ENCODE results near the gene FIBP. TPM values are rescaled to one million over a fixed set of nuclear protein-coding genes. Genes with fewer than 3 reads are reported as not detected.

FIBP gene
- total and polyA plus RNA-seq, 2 donors from 2014 or later = 58.0 to 105 TPM

DNA sequence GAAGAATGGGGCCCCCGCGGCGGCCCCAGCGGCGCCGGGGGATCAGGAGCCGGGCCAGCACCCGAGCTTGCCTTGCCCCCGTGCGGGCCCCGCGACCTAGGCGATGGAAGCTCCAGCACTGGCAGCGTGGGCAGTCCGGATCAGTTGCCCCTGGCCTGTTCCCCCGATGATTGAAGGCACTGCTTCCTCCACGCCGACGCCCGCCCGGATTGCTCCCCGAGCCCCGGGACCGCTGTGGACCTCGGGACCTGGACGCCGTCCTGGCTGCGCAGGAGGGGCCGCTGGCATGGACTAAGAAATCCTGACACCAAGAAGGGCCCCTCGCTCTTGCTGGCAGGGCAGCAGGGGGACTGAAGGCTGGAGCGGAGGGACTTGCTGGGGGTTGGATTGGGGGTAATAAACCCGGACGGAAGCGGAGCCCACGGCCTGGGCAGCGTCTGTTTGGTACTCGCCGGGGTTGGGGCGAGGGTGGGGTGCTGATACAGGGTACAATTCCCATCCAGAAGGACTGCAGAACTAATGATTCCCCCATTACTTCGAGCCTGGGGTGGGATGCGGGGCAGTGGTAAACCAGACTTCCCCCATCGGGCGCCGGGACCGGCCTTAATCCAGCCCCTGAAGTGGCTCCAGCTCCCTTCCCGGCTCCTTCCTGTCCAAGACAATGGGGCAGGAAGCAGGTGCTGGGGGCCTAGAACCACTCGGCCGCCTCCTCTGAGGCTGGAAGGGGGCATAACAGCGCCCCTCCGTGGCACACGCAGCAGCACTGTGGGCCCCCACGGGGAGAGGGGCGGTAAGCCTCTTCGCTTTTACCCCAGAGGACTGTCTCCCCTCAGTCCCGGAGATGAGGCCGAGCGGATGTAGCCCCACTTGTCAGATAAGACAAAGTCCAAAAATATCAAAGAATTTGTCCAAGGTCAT is 3.2 kb upstream of the FIBP start:
- peak in 4 of 5 donors; percentile 21 to 86 (median 66) for DNase-seq

DNA sequence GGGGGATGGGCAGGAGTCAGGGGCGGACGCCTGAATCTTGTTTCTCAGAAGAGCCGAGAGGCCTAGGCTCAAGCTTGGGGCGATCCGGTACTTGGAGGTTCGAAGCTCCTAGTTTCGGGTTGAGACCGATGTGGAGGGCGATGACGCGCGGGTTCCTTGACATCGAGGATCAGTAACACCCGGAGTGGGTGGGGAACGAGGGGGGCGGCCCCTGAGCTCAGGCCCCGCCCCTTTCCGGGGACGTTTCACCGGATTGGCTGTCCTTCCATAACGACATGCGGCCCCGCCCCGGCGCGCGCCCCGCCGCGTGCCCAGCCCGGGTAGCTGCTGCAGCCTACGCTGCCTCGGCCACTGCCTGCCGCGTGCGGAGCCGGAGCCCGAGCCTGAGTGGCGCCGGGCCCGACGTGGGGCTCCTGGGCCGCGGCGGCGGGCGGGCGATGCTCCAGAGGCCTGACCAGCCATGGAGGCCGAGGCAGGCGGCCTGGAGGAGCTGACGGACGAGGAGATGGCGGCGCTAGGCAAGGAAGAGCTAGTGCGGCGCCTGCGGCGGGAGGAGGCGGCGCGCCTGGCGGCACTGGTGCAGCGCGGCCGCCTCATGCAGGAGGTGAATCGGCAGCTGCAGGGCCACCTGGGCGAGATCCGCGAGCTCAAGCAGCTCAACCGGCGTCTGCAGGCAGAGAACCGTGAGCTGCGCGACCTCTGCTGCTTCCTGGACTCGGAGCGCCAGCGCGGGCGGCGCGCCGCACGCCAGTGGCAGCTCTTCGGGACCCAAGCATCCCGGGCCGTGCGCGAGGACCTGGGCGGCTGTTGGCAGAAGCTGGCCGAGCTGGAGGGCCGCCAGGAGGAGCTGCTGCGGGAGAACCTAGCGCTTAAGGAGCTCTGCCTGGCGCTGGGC is 2.3 kb upstream of the FIBP start, which contains the start of gene CCDC85B:
CCDC85B (plus strand) TSS at position 350 of the 895 bp plus-strand sequence; CDS start at position 461, 111 bp downstream.
- Histone ChIP-seq H3K27me3 (ENCODE audit: control insufficient read depth, insufficient read depth, low read length) (no peaks in the 10 kb centered on the region), H3K9ac (ENCODE audit: low read length in 3 of 3) (peak within 1 kb of the TSS; percentile 16 to 79 (median 77)), H3K27ac (ENCODE audit: low read depth in 2 of 2, low read length in 2 of 2) (peak within 1 kb of the TSS; percentile 90 to 96), H3K36me3 (ENCODE audit: control insufficient read depth in 2 of 3, insufficient read depth in 3 of 3, low read length in 3 of 3) (no peaks in the 10 kb centered on the region), H3K9me3 (ENCODE audit: control insufficient read depth in 2 of 3, insufficient read depth in 1 of 3, low read length in 3 of 3) (no peaks in the 10 kb centered on the region), H3K4me3 (ENCODE audit: low read length in 3 of 3) (peak within 1 kb of the TSS; percentile 56 to 78 (median 57)), H3K4me1 (ENCODE audit: control insufficient read depth in 2 of 3, insufficient read depth in 2 of 3, low read depth in 1 of 3, low read length in 3 of 3) (peaks cover 0 to 35% (median 8%) of the 10 kb centered on the region in 3 donors)
- no peak for FAIRE-seq
- peak; percentile 97 to 100 (median 98) for DNase-seq
- TF ChIP-seq, protein P1, sequence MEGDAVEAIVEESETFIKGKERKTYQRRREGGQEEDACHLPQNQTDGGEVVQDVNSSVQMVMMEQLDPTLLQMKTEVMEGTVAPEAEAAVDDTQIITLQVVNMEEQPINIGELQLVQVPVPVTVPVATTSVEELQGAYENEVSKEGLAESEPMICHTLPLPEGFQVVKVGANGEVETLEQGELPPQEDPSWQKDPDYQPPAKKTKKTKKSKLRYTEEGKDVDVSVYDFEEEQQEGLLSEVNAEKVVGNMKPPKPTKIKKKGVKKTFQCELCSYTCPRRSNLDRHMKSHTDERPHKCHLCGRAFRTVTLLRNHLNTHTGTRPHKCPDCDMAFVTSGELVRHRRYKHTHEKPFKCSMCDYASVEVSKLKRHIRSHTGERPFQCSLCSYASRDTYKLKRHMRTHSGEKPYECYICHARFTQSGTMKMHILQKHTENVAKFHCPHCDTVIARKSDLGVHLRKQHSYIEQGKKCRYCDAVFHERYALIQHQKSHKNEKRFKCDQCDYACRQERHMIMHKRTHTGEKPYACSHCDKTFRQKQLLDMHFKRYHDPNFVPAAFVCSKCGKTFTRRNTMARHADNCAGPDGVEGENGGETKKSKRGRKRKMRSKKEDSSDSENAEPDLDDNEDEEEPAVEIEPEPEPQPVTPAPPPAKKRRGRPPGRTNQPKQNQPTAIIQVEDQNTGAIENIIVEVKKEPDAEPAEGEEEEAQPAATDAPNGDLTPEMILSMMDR (IDR thresholded peaks at IDR 0.05; ENCODE audit: borderline replicate concordance, extremely low read depth, insufficient read depth) = no peak
- intact Hi-C loops (cut with DNase I) = no loop called here

More for the DNA sequence above, 3.2 kb upstream of the FIBP start:
- Histone ChIP-seq H3K4me3 (ENCODE audit: low read length in 3 of 3) (peak overlapping the region; percentile 53 to 71 (median 57)), H3K4me1 (ENCODE audit: control insufficient read depth in 2 of 3, insufficient read depth in 2 of 3, low read depth in 1 of 3, low read length in 3 of 3) (peaks cover 0 to 35% (median 8%) of the 10 kb centered on the region in 3 donors), H3K9me3 (ENCODE audit: control insufficient read depth in 2 of 3, insufficient read depth in 1 of 3, low read length in 3 of 3) (no peaks in the 10 kb centered on the region), H3K36me3 (ENCODE audit: control insufficient read depth in 2 of 3, insufficient read depth in 3 of 3, low read length in 3 of 3) (no peaks in the 10 kb centered on the region), H3K27ac (ENCODE audit: low read depth in 2 of 2, low read length in 2 of 2) (peak overlapping the region; percentile 76 to 82), H3K27me3 (ENCODE audit: control insufficient read depth, insufficient read depth, low read length) (no peaks in the 10 kb centered on the region), H3K9ac (ENCODE audit: low read length in 3 of 3) (peak overlapping the region in 2 of 3 donors; percentile 55 to 79)
- no peak for FAIRE-seq
- intact Hi-C loops (cut with DNase I) = no loop called here
- TF ChIP-seq, protein P1 (IDR thresholded peaks at IDR 0.05; ENCODE audit: borderline replicate concordance, extremely low read depth, insufficient read depth) = peak; percentile 16

DNA sequence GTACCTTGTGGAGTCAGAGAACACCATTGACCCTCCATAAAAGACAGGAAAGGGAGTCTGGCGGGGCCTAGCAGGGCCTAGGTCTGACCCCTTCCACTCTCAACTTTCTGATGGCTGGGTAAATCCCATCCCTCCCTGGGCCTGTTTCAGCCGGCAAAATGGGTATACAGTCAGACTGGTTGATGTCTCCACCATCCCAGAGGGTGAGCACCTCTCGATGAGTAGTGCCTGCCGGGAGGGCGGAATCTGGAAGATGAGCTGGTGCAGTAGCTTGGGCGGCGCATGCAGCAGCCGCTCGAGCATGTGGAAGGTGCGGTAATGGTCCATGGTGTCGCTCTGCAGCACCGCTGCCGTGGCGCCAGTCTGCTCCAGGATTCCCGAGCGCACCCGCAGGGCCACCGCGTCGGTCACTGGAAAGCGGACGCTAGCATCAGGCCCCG is 528 bp downstream of the FIBP start:
- Histone ChIP-seq H3K4me3 (ENCODE audit: low read length in 3 of 3) (peak overlapping the region; percentile 55 to 95 (median 78)), H3K36me3 (ENCODE audit: control insufficient read depth in 2 of 3, insufficient read depth in 3 of 3, low read length in 3 of 3) (peaks cover 4 to 12% (median 5%) of the 10 kb centered on the region in 3 donors), H3K27me3 (ENCODE audit: control insufficient read depth, insufficient read depth, low read length) (no peaks in the 10 kb centered on the region), H3K9me3 (ENCODE audit: control insufficient read depth in 2 of 3, insufficient read depth in 1 of 3, low read length in 3 of 3) (no peaks in the 10 kb centered on the region), H3K27ac (ENCODE audit: low read depth in 2 of 2, low read length in 2 of 2) (peak overlapping the region; percentile 34 to 78), H3K4me1 (ENCODE audit: control insufficient read depth in 2 of 3, insufficient read depth in 2 of 3, low read depth in 1 of 3, low read length in 3 of 3) (peaks cover 0 to 39% (median 8%) of the 10 kb centered on the region in 3 donors), H3K9ac (ENCODE audit: low read length in 3 of 3) (peak overlapping the region; percentile 28 to 88 (median 56))
- no peak for FAIRE-seq
- TF ChIP-seq, protein P1 (IDR thresholded peaks at IDR 0.05; ENCODE audit: borderline replicate concordance, extremely low read depth, insufficient read depth) = no peak
- DNase-seq = no peak
- intact Hi-C loops (cut with DNase I) = loop anchor here (10.0 kb wide), 1 partner anchor 97 kb away; no protein-coding TSS in a partner anchor
